ENCODE results near the gene FRS3.

DNA sequence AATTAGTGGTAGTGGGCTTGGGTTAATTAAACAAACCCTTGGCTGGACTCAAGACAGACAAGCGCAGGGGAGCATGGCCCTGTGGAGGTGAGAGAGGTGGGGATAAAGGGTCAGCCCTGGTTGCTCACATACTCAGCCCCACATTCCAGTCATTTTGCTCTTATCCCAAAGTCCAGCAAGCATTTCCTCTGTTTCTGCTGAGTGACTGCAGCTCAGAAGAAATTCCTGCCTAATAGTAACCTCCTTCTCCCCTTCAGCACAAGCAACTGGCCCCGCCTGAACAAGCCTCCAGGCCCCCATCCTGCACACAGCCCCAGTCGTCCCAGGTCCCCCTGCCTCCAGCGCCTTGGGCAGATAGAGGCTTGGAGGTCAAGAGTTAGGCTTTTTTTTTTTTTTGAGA lies 40.7 kb downstream of the FRS3 start:
- no peak for TF ChIP-seq U2AF2 (optimal IDR thresholded peaks at IDR 0.05; ENCODE audit: low read depth, low read length)
- no peak for TF ChIP-seq TEAD1 (CRISPR knock-in tag; IDR thresholded peaks at IDR 0.05)
- TF ChIP-seq MYNN (IDR thresholded peaks at IDR 0.05): no peak
- no peak for TF ChIP-seq MYNN (CRISPR knock-in tag; IDR thresholded peaks at IDR 0.05)

Measured in K562 (cell line).